WERI-Rb-1 (cell line): ENCODE results near the gene MX1.

Experiments used
- DNase-seq: peaks from one replicate; pipeline ENCODE4 v3.0.0-alpha.2; 2020
- H3K27ac ChIP-seq: fragments of 250-450 bp; sonication (Bioruptor Pico); 2 replicates; pipeline ENCODE4 v1.5.1; 2020; ENCODE audit warnings: mild to moderate bottlenecking, moderate library complexity
- H3K27me3 ChIP-seq: fragments of 250-450 bp; sonication (Bioruptor Pico); 2 replicates; pipeline ENCODE4 v1.5.1; 2021; ENCODE audit warnings: mild to moderate bottlenecking, low read depth, moderate library complexity; ENCODE audit not compliant: insufficient read depth, severe bottlenecking
- H3K36me3 ChIP-seq: fragments of 250-450 bp; sonication (Bioruptor Pico); 2 replicates; pipeline ENCODE4 v1.5.1; 2020; ENCODE audit warnings: mild to moderate bottlenecking, moderate library complexity
- H3K4me3 ChIP-seq: 2 replicates; pipeline ENCODE4 v1.5.1; 2011; ENCODE audit warnings: low read depth, mild to moderate bottlenecking, control low read depth, low read length
- H3K9me3 ChIP-seq: fragments of 250-450 bp; sonication (Bioruptor Pico); 2 replicates; pipeline ENCODE4 v1.5.1; 2021; ENCODE audit warnings: mild to moderate bottlenecking, moderate library complexity; ENCODE audit not compliant: severe bottlenecking
- CTCF ChIP-seq: IDR thresholded peaks from 2 replicates; pipeline ENCODE4 v1.5.1; 2011; ENCODE audit warnings: low read depth, mild to moderate bottlenecking, control low read depth, inconsistent platforms, low read length

The MX1 gene

GRCh38 chr21:41487082-41487481 lies 61.0 kb downstream of the MX1 start:
- Histone ChIP-seq H3K27me3 (no peaks in the 10 kb centered on the region), H3K36me3 (no peaks in the 10 kb centered on the region), H3K4me3 (no peak overlapping the region), H3K9me3 (no peaks in the 10 kb centered on the region), H3K27ac (no peak overlapping the region)
- no peak for TF ChIP-seq CTCF
- no peak for DNase-seq

- Histone ChIP-seq H3K9me3 (no peaks in the 10 kb centered on the region), H3K36me3 (no peaks in the 10 kb centered on the region), H3K27ac (no peak overlapping the region), H3K4me3 (no peak overlapping the region), H3K27me3 (no peaks in the 10 kb centered on the region)
- TF ChIP-seq CTCF, result no peak
- no peak for DNase-seq
Observed at GRCh38 chr21:41488080-41488479, 62.0 kb downstream of the MX1 start.

GRCh38 chr21:41489329-41489728 lies 63.3 kb downstream of the MX1 start:
- Histone ChIP-seq H3K27me3 (no peaks in the 10 kb centered on the region), H3K36me3 (no peaks in the 10 kb centered on the region), H3K27ac (no peak overlapping the region), H3K9me3 (no peaks in the 10 kb centered on the region), H3K4me3 (no peak overlapping the region)
- DNase-seq, result no peak
- TF ChIP-seq CTCF, result no peak

GRCh38 chr21:41490330-41490729 lies 64.3 kb downstream of the MX1 start:
- no peaks in the 10 kb centered on the region for H3K27me3 ChIP-seq
- H3K4me3 ChIP-seq, result no peak overlapping the region
- no peaks in the 10 kb centered on the region for H3K9me3 ChIP-seq
- no peak for TF ChIP-seq CTCF
- DNase-seq, result no peak
- H3K27ac ChIP-seq, result no peak overlapping the region
- H3K36me3 ChIP-seq, result no peaks in the 10 kb centered on the region

GRCh38 chr21:41491412-41491811 lies 65.4 kb downstream of the MX1 start:
- no peak for TF ChIP-seq CTCF
- H3K4me3 ChIP-seq, result no peak overlapping the region
- H3K36me3 ChIP-seq, result no peaks in the 10 kb centered on the region
- no peaks in the 10 kb centered on the region for H3K27me3 ChIP-seq
- no peaks in the 10 kb centered on the region for H3K9me3 ChIP-seq
- no peak overlapping the region for H3K27ac ChIP-seq
- DNase-seq, result no peak

GRCh38 chr21:41494242-41494641 lies 68.2 kb downstream of the MX1 start:
- Histone ChIP-seq H3K36me3 (no peaks in the 10 kb centered on the region), H3K27me3 (no peaks in the 10 kb centered on the region), H3K4me3 (no peak overlapping the region), H3K9me3 (no peaks in the 10 kb centered on the region), H3K27ac (no peak overlapping the region)
- no peak for TF ChIP-seq CTCF
- DNase-seq, result no peak
